SW480 (cell line): ENCODE measurements around the gene SLC30A3.

Experiments used
- DNase-seq: peaks from one replicate; pipeline ENCODE4 v3.0.0-alpha.2; 2016; ENCODE audit warnings: low spot score

SLC30A3 gene

GRCh38 chr2:27227501-27227900, 35.3 kb downstream of the SLC30A3 start:
- DNase-seq = no peak

- DNase-seq = no peak
Observed at GRCh38 chr2:27225526-27225925, 37.3 kb downstream of the SLC30A3 start.

- no peak for DNase-seq
Observed at GRCh38 chr2:27223416-27223815, 39.4 kb downstream of the SLC30A3 start.

GRCh38 chr2:27222407-27222806, 40.4 kb downstream of the SLC30A3 start:
- no peak for DNase-seq

GRCh38 chr2:27221166-27221565, 41.7 kb downstream of the SLC30A3 start:
- DNase-seq = no peak

- DNase-seq = no peak
Observed at GRCh38 chr2:27220091-27220490, 42.8 kb downstream of the SLC30A3 start.

GRCh38 chr2:27219091-27219490, 43.8 kb downstream of the SLC30A3 start:
- DNase-seq = no peak

GRCh38 chr2:27218614-27219013, 44.2 kb downstream of the SLC30A3 start:
- DNase-seq = no peak

GRCh38 chr2:27217173-27218121, 45.4 kb downstream of the SLC30A3 start, which contains the start of gene CAD:
Gene CAD, plus strand, starts transcription at chr2:27217369. Its CDS starts 183 bp downstream, at chr2:27217552.
- DNase-seq = peak; percentile 93

GRCh38 chr2:27216416-27217137, 46.3 kb downstream of the SLC30A3 start:
- DNase-seq = no peak

GRCh38 chr2:27214941-27215340, 47.9 kb downstream of the SLC30A3 start:
- no peak for DNase-seq

GRCh38 chr2:27212626-27213471, 50.0 kb downstream of the SLC30A3 start:
- peak; percentile 61 for DNase-seq

GRCh38 chr2:27211943-27212625, 50.8 kb downstream of the SLC30A3 start, which contains the start of the genes ATRAID and SLC5A6:
Gene ATRAID, plus strand, starts transcription at chr2:27212041. Its CDS starts 328 bp downstream, at chr2:27212369.
Gene SLC5A6, minus strand, starts transcription at chr2:27212268. Its CDS starts 4,618 bp downstream, at chr2:27207650.
- DNase-seq = peak; percentile 90

- DNase-seq = no peak
Observed at GRCh38 chr2:27211241-27211942, 51.5 kb downstream of the SLC30A3 start.

GRCh38 chr2:27209621-27210401, 53.0 kb downstream of the SLC30A3 start:
- DNase-seq = no peak

GRCh38 chr2:27208486-27209050, 54.3 kb downstream of the SLC30A3 start:
- no peak for DNase-seq

- no peak for DNase-seq
Observed at GRCh38 chr2:27206346-27206745, 56.5 kb downstream of the SLC30A3 start.

- no peak for DNase-seq
Observed at GRCh38 chr2:27205206-27205605, 57.6 kb downstream of the SLC30A3 start.

- DNase-seq = no peak
Observed at GRCh38 chr2:27204566-27204965, 58.3 kb downstream of the SLC30A3 start.
